Gastroesophageal sphincter (tissue), 4 donors: Measurements from ENCODE around the gene APLP2. TPM values are rescaled to one million over a fixed set of nuclear protein-coding genes. Genes with fewer than 3 reads are reported as not detected.

Source experiments
- ATAC-seq: fragments of 150-250 bp; one replicate; pipeline ENCODE4 v1.9.1; 2016; ENCODE audit warnings: mild to moderate bottlenecking, moderate library complexity
- H3K27ac ChIP-seq, 4 donors: fragments of 200-600 bp; sonication (generic) in 3 of 4; 1 replicate in 3 of 4; 2 replicates in 1 of 4; pipeline ENCODE4 v1.5.1; 2016 to 2019
- H3K27me3 ChIP-seq: fragments of 200-600 bp; sonication (generic); one replicate; pipeline ENCODE4 v1.5.1; 2019
- H3K36me3 ChIP-seq, 2 donors: fragments of 200-600 bp; sonication (generic); one replicate each; pipeline ENCODE4 v1.5.1; 2019; ENCODE audit warnings: control low read depth in 1 of 2
- H3K4me1 ChIP-seq, 3 donors: fragments of 200-600 bp; sonication (generic); 1 replicate in 2 of 3; 2 replicates in 1 of 3; pipeline ENCODE4 v1.5.1; 2016 to 2019; ENCODE audit warnings: control low read depth in 2 of 3
- H3K4me3 ChIP-seq, 2 donors: fragments of 200-600 bp; sonication (generic); one replicate each; pipeline ENCODE4 v1.5.1; 2019; ENCODE audit warnings: mild to moderate bottlenecking in 1 of 2, moderate library complexity in 1 of 2
- H3K9me3 ChIP-seq, 3 donors: fragments of 200-600 bp; sonication (generic); one replicate each; pipeline ENCODE4 v1.5.1; 2017 to 2019; ENCODE audit warnings: control low read depth in 2 of 3
- EP300 ChIP-seq: sonication (generic); formaldehyde crosslinking; IDR thresholded peaks from one replicate; pipeline ENCODE4 v1.6.1; 2017; ENCODE audit warnings: antibody characterized with exemption, mild to moderate bottlenecking
- POLR2A ChIP-seq, 2 donors: fragments of 450-650 bp; IDR thresholded peaks; one replicate each; pipeline ENCODE4 v1.6.1; 2017; ENCODE audit warnings: antibody characterized with exemption in 2 of 2, mild to moderate bottlenecking in 2 of 2, moderate library complexity in 1 of 2
- POLR2AphosphoS5 ChIP-seq: sonication (generic); formaldehyde crosslinking; IDR thresholded peaks from one replicate; pipeline ENCODE4 v1.6.1; 2017; ENCODE audit warnings: antibody characterized with exemption
- whole genome bisulfite sequencing, 2 donors: methylation state at CpG; one replicate each; pipeline ENCODE4 v1.1.5; 2018; ENCODE audit warnings: low coverage in 1 of 2; 5-methylcytosine and 5-hydroxymethylcytosine counted together
- total RNA-seq, 4 donors: library from RNA; depleted of rRNA; stranded (reverse); fragments of >200 nt; gene quantifications; one replicate each; pipeline ENCODE4 v1.1.0, GENCODE V29; 2016
- TF ChIP-seq, protein P1 (sequence below), 4 experiments: fragments of 200-600 bp in 2 of 4; fragments of 450-650 bp in 2 of 4; sonication (generic) in 1 of 4; IDR thresholded peaks; one replicate each; pipeline ENCODE4 v1.5.1; 2017 to 2019; ENCODE audit warnings: antibody characterized with exemption in 4 of 4, mild to moderate bottlenecking in 2 of 4, moderate library complexity in 2 of 4

APLP2 gene
- total RNA-seq, 4 donors from 2014 or later, result 386 to 533 (median 452) TPM

DNA sequence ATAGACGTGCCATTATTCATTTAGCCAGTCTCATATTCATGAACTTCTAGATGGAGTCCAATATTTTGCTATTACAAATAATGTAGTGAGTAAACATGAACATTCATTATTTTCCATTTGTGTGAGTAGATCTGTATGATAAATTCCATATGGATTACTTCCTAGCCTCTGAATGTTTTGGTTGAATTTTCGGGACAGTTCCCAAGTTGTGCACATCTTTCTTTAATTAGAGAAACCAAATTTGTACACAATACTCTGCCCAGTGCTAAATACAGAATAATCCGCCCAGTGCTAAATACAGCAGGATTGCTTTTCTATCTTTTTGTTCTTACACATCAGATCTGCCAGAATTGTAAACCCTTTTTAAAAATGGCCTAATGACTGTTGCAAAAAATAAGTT lies 17.1 kb upstream of the APLP2 start:
- H3K27ac ChIP-seq, result no peak overlapping the region
- H3K4me1 ChIP-seq, result peaks cover 3 to 38% (median 8%) of the 10 kb centered on the region in 3 donors

DNA sequence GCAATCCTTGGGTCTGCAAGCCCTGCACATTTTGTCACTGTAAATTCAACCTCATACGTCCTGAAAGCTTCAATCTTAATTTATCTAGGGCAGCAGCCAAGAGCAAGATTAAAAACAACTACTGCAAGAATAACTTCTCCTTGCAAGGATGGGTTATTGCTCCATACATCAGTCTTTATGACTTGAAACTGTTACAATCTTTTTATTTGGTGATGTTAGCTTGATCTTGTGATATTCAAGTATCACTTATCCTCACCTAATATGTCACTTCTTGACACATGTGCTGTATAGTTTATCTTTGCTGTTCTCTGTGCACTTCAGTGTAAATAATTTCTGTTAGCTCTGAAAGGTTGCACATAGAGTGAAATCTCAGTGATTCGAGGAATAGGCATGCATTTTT lies 14.7 kb upstream of the APLP2 start:
- Histone ChIP-seq H3K9me3 (no peaks in the 10 kb centered on the region), H3K27ac (peak overlapping the region in 2 of 4 donors; percentile 3 to 16), H3K27me3 (no peaks in the 10 kb centered on the region), H3K4me3 (no peak overlapping the region), H3K36me3 (no peaks in the 10 kb centered on the region), H3K4me1 (peaks cover 3 to 31% (median 8%) of the 10 kb centered on the region in 3 donors)
- 27 to 34% methylated on average over 2 of the region's 2 CpGs for WGBS, 2 donors
- no peak for TF ChIP-seq POLR2A (IDR thresholded peaks at IDR 0.05)
- TF ChIP-seq, protein P1, sequence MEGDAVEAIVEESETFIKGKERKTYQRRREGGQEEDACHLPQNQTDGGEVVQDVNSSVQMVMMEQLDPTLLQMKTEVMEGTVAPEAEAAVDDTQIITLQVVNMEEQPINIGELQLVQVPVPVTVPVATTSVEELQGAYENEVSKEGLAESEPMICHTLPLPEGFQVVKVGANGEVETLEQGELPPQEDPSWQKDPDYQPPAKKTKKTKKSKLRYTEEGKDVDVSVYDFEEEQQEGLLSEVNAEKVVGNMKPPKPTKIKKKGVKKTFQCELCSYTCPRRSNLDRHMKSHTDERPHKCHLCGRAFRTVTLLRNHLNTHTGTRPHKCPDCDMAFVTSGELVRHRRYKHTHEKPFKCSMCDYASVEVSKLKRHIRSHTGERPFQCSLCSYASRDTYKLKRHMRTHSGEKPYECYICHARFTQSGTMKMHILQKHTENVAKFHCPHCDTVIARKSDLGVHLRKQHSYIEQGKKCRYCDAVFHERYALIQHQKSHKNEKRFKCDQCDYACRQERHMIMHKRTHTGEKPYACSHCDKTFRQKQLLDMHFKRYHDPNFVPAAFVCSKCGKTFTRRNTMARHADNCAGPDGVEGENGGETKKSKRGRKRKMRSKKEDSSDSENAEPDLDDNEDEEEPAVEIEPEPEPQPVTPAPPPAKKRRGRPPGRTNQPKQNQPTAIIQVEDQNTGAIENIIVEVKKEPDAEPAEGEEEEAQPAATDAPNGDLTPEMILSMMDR (IDR thresholded peaks at IDR 0.05), result no peak
- no peak for TF ChIP-seq EP300
- TF ChIP-seq POLR2AphosphoS5, result no peak
- ATAC-seq, result no peak

More for the DNA sequence above, 17.1 kb upstream of the APLP2 start:
- no peak for ATAC-seq
- no peak overlapping the region for H3K4me3 ChIP-seq
- WGBS, 2 donors, result 51 to 79% methylated on average over 3 of the region's 3 CpGs
- no peaks in the 10 kb centered on the region for H3K9me3 ChIP-seq
- H3K27me3 ChIP-seq, result no peaks in the 10 kb centered on the region
- no peaks in the 10 kb centered on the region for H3K36me3 ChIP-seq
- TF ChIP-seq POLR2A (IDR thresholded peaks at IDR 0.05), result no peak

GRCh38 chr11:130055617-130056016 lies 14.1 kb upstream of the APLP2 start:
- Histone ChIP-seq H3K27me3 (no peaks in the 10 kb centered on the region), H3K4me1 (peaks cover 3 to 24% (median 3%) of the 10 kb centered on the region in 3 donors), H3K27ac (peak overlapping the region in 2 of 4 donors; percentile 3 to 6), H3K4me3 (no peak overlapping the region), H3K9me3 (no peaks in the 10 kb centered on the region), H3K36me3 (no peaks in the 10 kb centered on the region)
- no peak for ATAC-seq
- WGBS, 2 donors, result 15 to 27% methylated on average over 5 of the region's 5 CpGs
- no peak for TF ChIP-seq EP300
- no peak for TF ChIP-seq POLR2A (IDR thresholded peaks at IDR 0.05)
- TF ChIP-seq, protein P1 (IDR thresholded peaks at IDR 0.05), result no peak
- TF ChIP-seq POLR2AphosphoS5, result no peak

DNA sequence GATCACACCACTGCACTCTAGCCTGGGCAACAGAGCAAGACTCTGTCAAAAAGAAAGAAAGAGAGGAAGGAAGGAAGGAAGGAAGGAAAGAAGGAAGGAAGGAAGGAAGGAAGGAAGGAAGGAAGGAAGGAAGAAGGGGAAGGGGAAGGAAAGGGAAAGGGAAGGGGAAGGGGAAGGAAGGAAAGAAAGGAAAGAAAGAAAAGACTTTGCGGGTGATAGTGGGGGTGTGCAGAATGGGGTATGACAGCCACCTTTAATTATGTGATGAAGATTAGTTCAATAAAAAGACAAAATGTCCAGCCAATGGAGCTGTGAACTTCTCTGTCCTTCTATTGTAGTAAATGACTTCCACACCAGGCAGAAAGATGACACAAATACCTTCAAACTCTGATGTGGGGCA lies 8.7 kb upstream of the APLP2 start:
- 100% methylated on average over 1 of the region's 1 CpG; no CpG with 5 or more reads in 1 of the 2 donors for WGBS, 2 donors
- Histone ChIP-seq H3K27me3 (no peaks in the 10 kb centered on the region), H3K27ac (no peak overlapping the region), H3K4me3 (no peak overlapping the region), H3K4me1 (peaks cover 0 to 1% (median 0%) of the 10 kb centered on the region in 3 donors), H3K9me3 (no peaks in the 10 kb centered on the region), H3K36me3 (no peaks in the 10 kb centered on the region)
- ATAC-seq, result no peak
- TF ChIP-seq POLR2AphosphoS5, result no peak
- TF ChIP-seq, protein P1 (IDR thresholded peaks at IDR 0.05), result no peak
- TF ChIP-seq EP300, result no peak
- TF ChIP-seq POLR2A (IDR thresholded peaks at IDR 0.05), result no peak

GRCh38 chr11:130062026-130062425 lies 7.7 kb upstream of the APLP2 start:
- Histone ChIP-seq H3K9me3 (no peaks in the 10 kb centered on the region), H3K27me3 (no peaks in the 10 kb centered on the region), H3K36me3 (no peaks in the 10 kb centered on the region), H3K4me3 (no peak overlapping the region), H3K4me1 (no peaks in the 10 kb centered on the region), H3K27ac (no peak overlapping the region)
- WGBS, 2 donors, result 84 to 86% methylated on average over 4 of the region's 4 CpGs
- TF ChIP-seq, protein P1 (IDR thresholded peaks at IDR 0.05), result no peak
- ATAC-seq, result no peak
